ENCODE data around the gene PDIA2. TPM values are rescaled to one million over a fixed set of nuclear protein-coding genes. Genes with fewer than 3 reads are reported as not detected.

Gene PDIA2
- total RNA-seq, 1 experiment from 2014 or later, result 0.25 TPM

DNA sequence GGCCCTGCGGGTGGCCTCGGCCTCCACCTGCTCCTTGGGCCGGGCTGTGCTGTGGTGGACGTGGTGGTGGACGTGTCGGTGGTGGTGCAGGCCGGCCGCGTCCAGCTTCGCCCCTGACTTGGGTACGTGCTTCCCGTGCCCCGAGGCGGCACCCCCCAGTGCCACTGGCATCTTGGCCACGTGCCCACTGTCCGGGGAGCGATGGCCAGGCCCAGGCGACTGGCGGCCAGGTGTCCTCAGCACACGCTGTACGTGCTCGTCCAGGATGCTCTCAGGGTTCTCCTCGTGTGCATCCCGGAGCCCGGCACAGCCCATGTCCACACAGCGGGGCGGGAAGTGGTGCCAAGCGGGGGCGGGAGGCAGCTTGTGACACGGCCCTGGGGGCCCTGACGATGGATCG, 14.9 kb downstream of the PDIA2 start:
- DNase-seq (ENCODE audit: low read depth), result no peak

DNA sequence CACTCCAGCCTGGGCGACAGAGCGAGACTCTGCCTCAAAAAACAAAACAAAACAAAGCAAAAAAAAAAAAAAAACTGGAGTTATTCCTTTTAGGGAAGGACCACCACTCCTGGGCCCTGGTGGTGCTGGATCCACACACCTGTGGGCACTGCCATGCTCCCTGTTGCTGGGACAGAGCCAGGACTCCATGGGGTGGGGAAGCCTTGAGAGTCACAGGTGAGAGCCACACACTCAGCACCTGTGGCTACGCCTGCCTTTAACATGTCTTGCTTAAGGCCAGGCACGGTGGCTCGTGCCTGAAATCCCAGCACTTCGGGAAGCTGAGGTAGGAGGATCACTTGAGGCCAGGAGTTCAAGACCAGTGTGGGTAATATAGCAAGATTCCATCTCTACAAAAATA, 18.3 kb downstream of the PDIA2 start:
- DNase-seq (ENCODE audit: low read depth), result no peak

DNA sequence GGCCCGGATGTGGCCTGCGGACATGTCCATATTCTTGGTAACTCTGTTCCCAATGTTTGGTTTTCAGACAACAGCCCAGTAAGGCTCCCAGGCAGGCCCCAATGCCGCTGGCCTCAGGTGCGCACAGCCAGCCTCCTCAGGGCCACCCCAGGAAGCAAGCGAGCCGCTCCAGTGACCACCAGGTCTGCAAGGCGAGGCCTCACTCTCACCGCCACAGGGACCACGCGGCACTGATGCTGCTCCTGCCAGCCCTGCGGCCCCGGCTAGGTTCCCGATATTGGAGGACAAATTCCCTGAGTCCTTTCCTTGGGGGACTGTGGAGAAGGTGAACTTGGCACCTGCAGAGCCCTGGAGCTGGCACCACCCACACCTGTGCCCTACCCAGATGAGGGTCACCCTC, 19.0 kb downstream of the PDIA2 start:
- DNase-seq (ENCODE audit: low read depth), result no peak

DNA sequence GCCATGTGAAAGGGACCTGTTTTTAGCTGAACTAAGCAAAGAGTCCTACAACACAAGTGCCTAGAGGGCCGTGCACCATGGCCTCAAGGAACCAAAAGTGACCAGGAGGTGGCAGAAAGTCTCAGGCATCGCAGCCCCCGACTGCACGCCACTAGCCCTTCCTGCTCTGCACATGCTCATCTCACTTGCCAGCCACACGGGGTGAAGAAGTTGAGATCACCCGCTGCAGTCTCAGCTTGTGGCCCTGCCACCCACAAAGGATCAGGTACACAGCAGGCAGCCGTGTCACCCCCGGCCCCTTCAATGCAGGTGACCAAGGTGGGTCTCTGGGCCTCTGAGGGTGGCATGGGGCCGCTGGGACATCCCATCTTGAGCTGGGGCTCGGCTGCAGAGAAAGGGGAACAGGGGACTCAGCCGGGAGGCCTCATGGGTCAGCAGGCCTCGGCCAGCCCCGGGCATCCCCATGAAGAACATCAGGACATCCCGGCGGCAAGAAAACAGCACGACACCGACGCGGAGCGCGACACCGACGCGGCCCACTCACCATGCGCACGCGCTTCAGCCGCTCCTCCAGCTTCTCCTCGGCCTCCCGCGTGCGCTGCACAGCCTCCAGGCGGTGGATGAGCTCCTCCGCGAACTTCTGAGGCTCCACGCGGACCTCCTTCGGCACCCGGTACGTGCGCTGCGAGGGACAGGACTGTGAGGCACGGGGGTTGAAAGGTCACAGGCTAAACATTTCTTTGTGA, 21.0 kb downstream of the PDIA2 start:
- no peak for DNase-seq (ENCODE audit: low read depth)

DNA sequence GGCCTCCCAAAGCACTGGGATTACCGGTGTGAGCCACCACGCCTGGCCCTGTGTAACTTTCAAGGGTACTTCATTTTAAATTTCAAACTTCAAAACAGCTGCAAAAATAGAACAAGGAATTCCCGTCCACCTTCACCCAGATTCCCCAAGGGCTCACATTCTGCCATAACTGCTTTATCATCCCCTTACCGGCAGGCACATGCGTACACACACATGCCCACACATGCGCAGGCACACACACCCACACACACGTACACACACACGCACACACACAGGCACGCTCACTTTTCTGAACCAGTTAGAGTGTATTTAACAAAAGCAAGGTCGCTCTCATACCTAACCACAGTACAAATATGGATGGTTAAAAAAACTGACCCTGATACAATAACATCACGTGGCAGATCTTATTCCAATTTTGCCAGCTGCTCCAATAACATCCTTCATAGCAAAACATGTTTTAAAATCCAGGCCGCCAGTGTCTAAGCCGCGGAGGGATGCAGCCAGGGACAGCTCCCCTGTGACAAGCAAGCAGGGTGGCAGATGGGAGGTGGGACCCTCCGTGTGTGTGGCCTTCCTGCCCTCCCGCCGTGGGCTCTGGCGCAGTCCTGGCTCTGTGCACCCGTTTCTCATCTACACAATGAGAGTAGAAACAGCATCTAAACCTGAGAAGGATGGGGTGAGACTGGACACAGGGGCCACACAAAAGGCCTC, 23.1 kb downstream of the PDIA2 start:
- DNase-seq (ENCODE audit: low read depth), result no peak

DNA sequence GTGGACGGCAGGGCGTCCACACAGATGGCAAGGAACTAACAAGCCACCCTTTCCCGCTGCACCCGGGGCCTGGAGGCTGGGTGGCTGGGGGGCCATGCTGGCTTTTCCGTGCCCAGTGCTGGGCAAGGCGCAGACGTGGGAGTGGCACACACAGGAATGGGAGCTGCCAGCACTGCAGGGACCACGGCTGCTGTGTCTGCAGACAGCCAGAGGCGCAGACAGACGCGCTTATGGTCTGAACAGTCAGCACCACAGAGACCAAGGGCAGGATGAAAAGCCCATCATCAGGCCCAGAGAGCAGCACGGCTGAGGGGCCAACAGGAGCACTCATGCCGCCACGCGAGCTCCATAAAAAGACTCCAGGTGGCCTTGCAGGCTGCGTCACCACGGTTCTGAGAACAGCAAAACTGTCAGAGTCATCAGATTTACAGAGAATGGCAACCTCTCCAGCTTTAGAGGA, 24.0 kb downstream of the PDIA2 start:
- no peak for DNase-seq (ENCODE audit: low read depth)

DNA sequence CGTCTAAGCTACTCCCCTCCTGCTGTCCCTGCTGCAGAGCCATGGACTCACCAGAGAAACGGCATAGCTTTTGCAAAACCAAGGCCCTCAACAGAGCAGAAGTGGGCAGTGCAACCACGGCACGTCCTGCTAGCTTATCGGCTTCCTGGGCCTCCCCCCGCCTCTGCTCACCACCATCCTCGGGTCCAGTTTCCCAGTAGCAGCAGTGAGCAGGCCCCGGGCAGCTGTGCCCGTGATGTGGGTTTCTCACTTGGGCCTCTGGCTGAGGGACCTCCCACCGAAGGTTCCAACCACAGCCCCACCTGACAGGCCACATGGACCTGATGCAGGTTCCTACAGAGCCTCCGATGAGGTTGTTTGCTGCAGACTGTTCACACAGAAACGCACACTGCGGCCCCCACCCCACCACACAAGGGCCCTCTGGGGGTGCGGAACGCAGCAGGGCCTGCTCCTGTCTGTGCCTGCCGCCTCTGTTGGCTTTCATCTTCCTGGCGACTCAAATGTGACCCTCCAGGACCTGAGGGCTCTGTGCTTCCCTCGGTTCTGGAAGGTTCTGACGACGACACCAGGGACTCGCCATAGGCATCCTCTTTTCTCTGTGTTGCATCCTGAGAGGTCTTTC, 24.8 kb downstream of the PDIA2 start:
- no peak for DNase-seq (ENCODE audit: low read depth)

DNA sequence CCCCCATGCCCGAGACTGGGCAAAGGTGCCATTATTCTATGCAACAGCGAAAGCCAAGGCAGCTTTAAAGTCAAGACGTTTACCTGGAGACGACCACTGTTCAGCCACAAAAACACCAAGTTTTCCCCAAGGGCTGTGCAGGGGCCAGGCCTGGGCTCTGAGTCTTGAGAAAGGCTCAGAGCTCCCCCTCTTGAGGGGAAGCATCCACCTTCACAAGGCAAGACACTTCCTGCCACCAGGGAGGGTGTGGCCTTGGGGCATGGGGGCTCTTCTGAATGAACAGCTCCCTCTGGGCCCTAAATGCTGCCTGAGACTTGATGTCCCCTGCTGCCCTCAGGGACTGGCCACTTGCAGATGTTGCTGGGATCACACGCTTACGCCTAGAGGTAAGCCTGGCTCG, 26.5 kb downstream of the PDIA2 start:
- DNase-seq (ENCODE audit: low read depth), result no peak

DNA sequence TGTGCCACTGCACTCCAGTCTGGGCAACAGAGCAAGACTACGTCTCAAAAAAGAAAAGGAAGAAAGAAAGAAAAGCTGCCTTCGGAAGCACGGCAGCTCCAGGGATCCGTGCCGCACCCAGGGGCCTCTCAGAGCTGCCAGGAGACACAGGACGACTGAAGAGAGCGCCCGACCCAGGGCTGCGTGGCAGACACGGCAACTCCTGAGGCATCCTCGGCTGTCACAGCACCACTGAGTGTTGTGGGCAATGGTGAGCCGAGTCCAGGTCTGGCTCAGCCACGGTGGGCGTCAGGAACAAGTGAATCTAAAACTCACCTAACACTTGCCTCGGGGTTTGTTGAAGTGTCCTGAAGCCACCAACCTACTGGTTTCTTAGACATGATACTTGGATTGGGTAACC, 28.8 kb downstream of the PDIA2 start:
- DNase-seq (ENCODE audit: low read depth), result no peak

DNA sequence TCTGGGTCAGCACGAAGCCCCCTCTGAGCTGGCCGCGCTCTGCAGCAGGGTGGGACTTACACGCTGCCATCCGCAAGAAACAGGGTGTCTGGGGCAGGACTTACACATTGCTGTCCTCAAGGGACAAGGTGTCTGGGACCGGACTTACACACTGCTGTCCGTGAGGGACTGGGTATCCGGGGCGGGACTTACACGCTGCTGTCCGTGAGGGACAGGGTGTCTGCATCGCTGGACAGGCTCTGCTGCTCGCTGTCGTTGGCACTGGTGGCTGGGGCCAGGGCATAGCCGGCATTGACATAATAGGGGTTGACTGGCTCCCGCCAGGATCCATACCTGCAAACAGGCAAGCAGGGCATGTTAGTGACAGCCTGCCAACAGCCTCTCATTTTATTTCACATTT, 31.4 kb downstream of the PDIA2 start:
- DNase-seq (ENCODE audit: low read depth), result no peak

DNA sequence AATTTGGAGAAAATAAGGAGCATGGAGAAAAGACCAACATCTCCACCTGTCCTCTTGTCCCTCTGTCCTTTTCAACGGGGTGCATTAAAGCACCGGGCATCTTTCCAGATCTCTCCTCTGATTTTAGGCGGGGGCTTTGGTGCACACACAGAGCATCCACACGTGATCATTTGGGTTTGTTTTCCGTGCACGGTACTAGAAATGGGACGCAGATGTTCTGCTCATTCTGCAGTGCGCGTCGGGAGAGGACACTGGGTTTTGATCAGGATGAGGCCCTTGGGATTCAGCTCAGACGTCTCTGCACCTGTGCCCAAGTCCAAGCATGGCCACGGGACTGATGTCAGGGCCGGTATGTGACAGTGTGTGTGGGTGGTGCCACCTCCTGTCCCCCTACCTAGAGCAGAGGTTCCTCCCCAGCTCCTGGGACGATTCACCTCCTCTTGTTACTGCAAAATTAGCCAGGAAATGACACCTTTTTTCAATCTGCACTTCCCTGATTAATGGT, 31.9 kb downstream of the PDIA2 start:
- no peak for DNase-seq (ENCODE audit: low read depth)

DNA sequence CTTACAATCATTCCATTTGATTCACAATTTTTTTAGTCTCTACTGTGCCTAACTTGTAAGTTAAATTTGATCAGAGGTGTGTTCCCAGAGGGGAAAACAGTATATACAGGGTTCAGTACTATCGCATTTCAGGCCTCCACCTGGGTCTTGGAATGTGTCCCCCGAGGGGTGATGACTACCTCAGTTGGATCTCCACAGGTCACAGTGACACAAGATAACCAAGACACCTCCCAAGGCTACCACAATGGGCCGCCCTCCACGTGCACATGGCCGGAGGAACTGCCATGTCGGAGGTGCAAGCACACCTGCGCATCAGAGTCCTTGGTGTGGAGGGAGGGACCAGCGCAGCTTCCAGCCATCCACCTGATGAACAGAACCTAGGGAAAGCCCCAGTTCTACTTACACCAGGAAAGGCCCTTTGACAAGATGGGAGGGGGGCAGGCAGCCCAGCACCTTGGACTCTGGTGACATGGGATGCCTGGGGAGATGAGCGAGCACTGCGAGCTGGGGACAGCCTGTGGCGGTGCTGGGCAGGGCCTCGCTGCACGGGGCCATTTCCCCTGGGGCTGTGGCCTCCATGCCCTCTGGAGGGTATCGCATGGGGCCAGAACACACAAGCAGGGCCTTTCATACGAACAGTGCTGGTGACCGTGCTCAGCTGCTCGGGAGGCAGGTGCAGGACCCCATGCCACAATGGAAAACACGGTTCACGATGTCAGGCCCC, 33.9 kb downstream of the PDIA2 start:
- no peak for DNase-seq (ENCODE audit: low read depth)

DNA sequence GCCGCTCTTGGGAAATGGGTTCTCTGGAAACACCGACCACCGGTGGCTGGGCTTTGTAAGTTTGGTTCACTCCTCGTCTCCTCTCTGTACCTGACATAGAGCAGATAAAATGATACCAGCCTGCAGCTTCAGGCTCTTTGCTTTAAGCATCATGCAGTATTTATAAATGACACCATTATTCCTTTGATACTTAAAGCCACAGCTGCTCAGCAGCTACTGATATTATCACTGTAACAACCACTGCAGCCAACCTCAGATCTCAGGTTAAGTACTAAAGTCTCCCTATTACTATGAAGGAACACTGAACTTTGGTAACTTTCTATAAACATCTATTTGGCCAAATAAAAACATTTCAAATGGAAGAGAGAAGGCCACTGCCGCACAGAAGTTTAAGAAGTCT, 34.6 kb downstream of the PDIA2 start:
- DNase-seq (ENCODE audit: low read depth), result no peak

DNA sequence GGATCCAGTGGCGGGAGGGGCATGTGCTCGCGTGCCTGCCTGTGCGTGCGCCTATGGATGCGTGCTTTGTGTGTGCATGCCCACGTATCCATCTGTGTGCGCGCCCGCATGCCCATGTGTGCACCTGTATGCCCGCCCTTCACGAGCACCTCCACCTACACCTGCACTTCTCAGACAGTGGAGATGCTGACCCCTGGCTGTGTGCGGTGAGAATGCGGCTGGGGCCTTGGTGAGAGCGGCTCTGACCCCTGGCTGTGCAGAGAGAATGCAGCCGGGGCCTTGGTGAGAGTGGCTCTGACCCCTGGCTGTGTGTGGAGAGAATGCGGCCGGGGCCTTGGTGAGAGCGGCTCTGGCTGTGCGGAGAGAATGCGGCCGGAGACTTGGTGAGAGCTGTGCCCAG, 35.7 kb downstream of the PDIA2 start:
- no peak for DNase-seq (ENCODE audit: low read depth)

DNA sequence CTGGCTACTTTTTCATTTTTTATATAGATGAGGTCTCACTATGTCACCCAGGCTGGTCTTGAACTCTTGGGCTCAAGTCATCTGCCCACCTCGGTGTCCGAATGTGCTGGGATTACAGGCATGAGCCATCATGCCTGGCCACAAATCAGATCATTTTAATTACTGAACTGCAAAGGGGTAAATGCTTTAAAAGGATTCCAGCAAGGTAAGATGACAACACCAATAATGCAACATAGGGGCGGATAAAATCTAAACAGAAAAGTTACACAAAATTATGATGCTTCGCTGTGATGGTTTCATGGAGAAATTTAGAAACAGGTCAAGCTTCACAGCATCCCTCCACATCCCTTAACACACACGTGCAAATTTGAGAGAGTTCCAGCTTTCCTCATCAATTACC, 37.2 kb downstream of the PDIA2 start:
- DNase-seq (ENCODE audit: low read depth), result no peak

DNA sequence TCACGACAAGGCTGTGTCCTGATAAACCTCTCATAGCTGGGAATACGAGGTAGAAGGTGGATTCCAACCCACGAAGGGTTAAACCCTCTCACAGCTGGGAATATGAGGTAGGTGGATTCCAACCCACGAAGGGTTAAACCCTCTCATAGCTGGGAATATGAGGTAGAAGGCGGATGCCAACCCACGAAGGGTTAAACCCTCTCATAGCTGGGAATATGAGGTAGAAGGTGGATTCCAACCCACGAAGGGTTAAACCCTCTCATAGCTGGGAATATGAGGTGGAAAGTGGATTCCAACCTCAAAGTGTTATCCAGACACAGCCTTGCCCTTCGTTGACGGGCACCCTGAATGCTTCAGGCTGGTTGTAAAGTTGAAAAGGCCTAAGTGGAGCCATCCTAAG, 38.6 kb downstream of the PDIA2 start:
- DNase-seq (ENCODE audit: low read depth), result no peak

DNA sequence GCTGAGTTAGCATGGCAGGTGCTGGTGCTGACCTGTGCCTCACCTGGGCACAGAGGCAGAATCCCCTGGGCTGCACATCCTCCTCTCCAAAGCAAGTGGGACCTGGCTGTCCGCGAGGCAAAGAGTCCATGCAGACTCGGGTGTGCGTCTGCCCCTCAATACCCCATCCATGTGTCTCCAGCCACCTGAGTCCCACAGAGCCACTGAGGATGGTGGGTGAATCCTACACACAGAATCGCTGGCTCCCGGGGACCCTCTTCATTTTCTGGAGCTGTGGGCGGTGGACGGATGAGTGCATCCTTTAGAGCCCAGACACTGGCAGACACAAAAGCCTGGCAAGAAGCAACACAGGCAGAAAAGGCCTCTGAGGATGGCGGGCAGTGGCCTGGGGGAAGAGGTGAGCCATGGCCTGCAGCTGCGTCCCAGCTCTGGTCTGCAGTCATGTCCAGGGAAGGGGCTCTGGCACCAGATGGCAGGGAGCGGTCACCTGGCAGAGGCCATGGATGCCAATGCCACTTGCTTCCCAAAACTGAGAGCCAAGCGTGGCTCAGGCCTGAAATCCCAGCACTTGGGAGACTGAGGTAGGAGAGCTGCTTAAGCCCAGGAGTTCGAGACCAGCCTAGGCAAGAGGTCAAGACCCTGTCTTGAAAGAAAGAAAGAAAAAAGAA, 39.6 kb downstream of the PDIA2 start:
- no peak for DNase-seq (ENCODE audit: low read depth)

DNA sequence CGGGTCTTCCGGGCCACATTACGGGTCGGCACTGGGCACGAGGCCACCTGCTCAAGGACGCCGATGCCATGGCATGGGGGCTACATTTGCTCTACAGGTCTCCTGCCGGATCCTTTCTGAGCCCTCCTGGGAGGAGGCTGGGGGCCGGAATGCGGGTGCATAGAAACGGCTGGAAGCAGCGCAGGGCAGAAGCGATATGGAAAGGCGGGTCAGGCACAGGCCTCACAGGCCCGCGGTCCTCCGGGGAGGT, 41.2 kb downstream of the PDIA2 start:
- DNase-seq (ENCODE audit: low read depth), result no peak

DNA sequence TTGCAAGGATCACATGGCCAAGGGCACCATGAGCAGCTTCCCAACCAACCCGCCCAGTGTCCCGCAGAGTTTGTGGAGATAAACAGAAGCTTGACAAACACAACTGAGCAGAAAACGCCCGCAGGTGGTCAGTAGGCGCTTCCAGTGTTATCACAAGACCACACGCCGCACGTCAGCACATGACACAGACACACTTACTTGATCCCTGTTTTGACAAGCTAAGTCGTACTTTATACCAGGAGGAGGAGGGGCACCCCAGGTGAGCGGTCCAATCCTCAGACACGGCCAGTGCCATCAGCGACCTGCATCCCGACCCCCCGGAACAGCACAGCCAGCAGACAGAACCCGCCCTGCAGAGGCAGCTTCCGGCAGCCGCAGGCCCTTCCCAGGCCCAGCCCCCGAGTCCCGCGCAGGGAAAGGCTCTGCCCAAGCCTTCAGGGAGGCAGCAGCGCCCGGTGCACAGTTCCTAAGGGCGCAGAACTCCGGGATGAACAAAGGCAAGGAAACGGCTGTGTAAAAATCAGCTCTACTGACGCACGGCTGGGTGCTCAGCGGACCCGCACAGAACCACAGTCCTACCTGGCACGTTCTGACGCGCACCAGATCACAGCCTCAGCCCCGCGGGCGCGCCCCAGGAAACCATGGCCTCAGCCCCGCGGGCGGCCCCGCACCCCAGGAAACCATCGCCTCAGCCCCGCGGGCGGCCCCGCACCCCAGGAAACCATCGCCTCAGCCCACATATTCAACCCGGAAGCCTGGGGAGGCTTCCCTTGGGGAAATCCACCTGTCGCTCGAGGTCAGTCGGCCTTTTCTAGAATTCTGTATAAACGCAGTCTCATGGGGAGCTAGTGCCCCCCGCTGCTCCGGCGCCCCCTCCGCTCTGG, 41.7 kb downstream of the PDIA2 start:
- DNase-seq (ENCODE audit: low read depth), result no peak

DNA sequence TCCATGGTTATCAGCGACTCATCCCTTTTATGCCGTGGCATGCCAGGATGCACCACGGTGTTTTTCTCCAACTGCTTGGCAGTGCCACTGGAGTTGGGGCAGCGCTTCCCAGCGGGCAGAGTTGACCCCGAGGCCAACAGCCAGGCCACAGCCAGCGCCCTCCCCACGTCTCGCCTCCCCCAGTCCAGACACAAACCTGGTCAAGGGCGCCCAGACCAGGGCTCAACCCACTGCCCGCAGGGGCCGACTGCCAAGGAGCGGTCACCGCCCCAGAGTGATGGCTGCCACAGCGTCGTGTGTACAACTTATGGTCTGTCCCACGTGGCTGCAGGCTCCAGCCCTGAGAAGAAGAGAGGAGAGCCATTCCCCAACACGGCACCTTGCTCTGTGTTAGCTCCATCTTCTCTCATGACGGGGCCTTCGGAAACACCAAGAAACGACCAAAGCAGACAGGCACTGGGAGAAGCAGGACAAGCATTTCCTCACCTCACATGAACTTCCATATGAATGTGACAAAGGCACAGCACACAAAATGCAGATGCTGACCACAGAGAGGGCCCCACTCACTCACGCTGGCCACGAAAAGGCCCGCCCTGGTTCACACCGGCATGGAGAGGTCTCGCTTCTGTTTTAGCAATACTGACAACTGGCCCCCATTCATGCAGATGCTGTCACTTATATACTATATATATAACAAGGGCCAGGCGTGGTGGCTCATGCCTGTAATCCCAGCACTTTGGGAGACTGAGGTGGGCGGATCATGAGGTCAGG, 42.6 kb downstream of the PDIA2 start:
- no peak for DNase-seq (ENCODE audit: low read depth)
